MM.1S (cell line): ENCODE measurements around the gene PTPRJ.

Experiments used
- DNase-seq: peaks from one replicate; pipeline ENCODE4 v3.0.0-alpha.2; 2015
- H2AFZ ChIP-seq: fragments of 300-600 bp; sonication (generic); 2 replicates; pipeline ENCODE4 v1.6.0; 2016; ENCODE audit warnings: antibody characterized with exemption, low read length
- H3F3A ChIP-seq: fragments of 300-600 bp; sonication (generic); 2 replicates; pipeline ENCODE4 v1.6.1; 2016; ENCODE audit warnings: mild to moderate bottlenecking, antibody characterized with exemption, low read length, moderate library complexity, mixed read lengths; ENCODE audit not compliant: insufficient read depth
- H3K27ac ChIP-seq: fragments of 300-600 bp; sonication (generic); 2 replicates; pipeline ENCODE4 v1.5.1; 2016; ENCODE audit warnings: mild to moderate bottlenecking, low read length
- H3K27me3 ChIP-seq: fragments of 300-600 bp; sonication (generic); replicated peaks from 2 replicates; pipeline ENCODE4 v1.6.0; 2016; ENCODE audit warnings: low read length; ENCODE audit not compliant: insufficient read depth
- H3K36me3 ChIP-seq: fragments of 300-600 bp; sonication (generic); replicated peaks from 2 replicates; pipeline ENCODE4 v1.6.1; 2016; ENCODE audit warnings: mild to moderate bottlenecking, low read length, mixed read lengths; ENCODE audit not compliant: insufficient read depth
- H3K4me1 ChIP-seq: fragments of 300-600 bp; sonication (generic); 2 replicates; pipeline ENCODE4 v1.6.1; 2016; ENCODE audit warnings: low read length, mixed read lengths
- H3K4me2 ChIP-seq: fragments of 300-600 bp; sonication (generic); 2 replicates; pipeline ENCODE4 v1.6.0; 2016; ENCODE audit warnings: low read depth, low read length
- H3K4me3 ChIP-seq: fragments of 300-600 bp; sonication (generic); 2 replicates; pipeline ENCODE4 v1.5.1; 2016; ENCODE audit warnings: low read length, mixed read lengths
- H3K79me2 ChIP-seq: fragments of 300-600 bp; sonication (generic); 2 replicates; pipeline ENCODE4 v1.6.1; 2016; ENCODE audit warnings: mixed run types, low read length, mixed read lengths
- H3K9ac ChIP-seq: fragments of 300-600 bp; sonication (generic); 2 replicates; pipeline ENCODE4 v1.6.1; 2016; ENCODE audit warnings: low read length, mixed read lengths
- H3K9me2 ChIP-seq: fragments of 300-600 bp; sonication (generic); replicated peaks from 2 replicates; pipeline ENCODE4 v1.6.1; 2016; ENCODE audit warnings: mild to moderate bottlenecking, low read length, mixed read lengths; ENCODE audit not compliant: insufficient read depth
- H3K9me3 ChIP-seq: fragments of 300-600 bp; sonication (generic); replicated peaks from 2 replicates; pipeline ENCODE4 v1.6.1; 2016; ENCODE audit warnings: mild to moderate bottlenecking, low read length, mixed read lengths; ENCODE audit not compliant: insufficient read depth
- H4K20me1 ChIP-seq: fragments of 300-600 bp; sonication (generic); 2 replicates; pipeline ENCODE4 v1.6.1; 2016; ENCODE audit warnings: mild to moderate bottlenecking, low read length, moderate library complexity, mixed read lengths; ENCODE audit not compliant: insufficient read depth
- CTCF ChIP-seq: fragments of 300-600 bp; sonication (generic); IDR thresholded peaks from 2 replicates; pipeline ENCODE4 v1.5.1; 2016; ENCODE audit warnings: antibody characterized with exemption, low read length, mixed read lengths
- EZH2 ChIP-seq: fragments of 300-600 bp; sonication (generic); optimal IDR thresholded peaks from 2 replicates; pipeline ENCODE3; 2017; ENCODE audit warnings: low read depth, mild to moderate bottlenecking, antibody characterized with exemption, low read length, mixed read lengths
- EZH2phosphoT487 ChIP-seq: fragments of 300-600 bp; sonication (generic); IDR thresholded peaks from 2 replicates; pipeline ENCODE4 v1.6.1; 2018; ENCODE audit warnings: antibody characterized with exemption, low read length

The PTPRJ gene

GRCh38 chr11:48163360-48164100 lies 183.2 kb downstream of the PTPRJ start:
- Histone ChIP-seq H3K4me3 (no peak overlapping the region), H2AFZ (no peak overlapping the region), H3F3A (no peaks in the 10 kb centered on the region), H3K9me2 (no peaks in the 10 kb centered on the region), H3K4me1 (no peaks in the 10 kb centered on the region), H3K27ac (no peak overlapping the region), H3K4me2 (no peak overlapping the region), H3K79me2 (no peaks in the 10 kb centered on the region), H3K36me3 (no peaks in the 10 kb centered on the region), H3K9me3 (no peaks in the 10 kb centered on the region), H4K20me1 (no peaks in the 10 kb centered on the region), H3K27me3 (no peaks in the 10 kb centered on the region), H3K9ac (no peak overlapping the region)
- DNase-seq = no peak
- TF ChIP-seq EZH2 = no peak
- no peak for TF ChIP-seq EZH2phosphoT487
- TF ChIP-seq CTCF = no peak

- no peak for DNase-seq
- H3F3A ChIP-seq = no peaks in the 10 kb centered on the region
Measured at GRCh38 chr11:48164836-48165235, 184.5 kb downstream of the PTPRJ start.

GRCh38 chr11:48165426-48165825 lies 185.1 kb downstream of the PTPRJ start:
- Histone ChIP-seq H3F3A (no peaks in the 10 kb centered on the region), H3K4me1 (no peaks in the 10 kb centered on the region), H3K9me2 (no peaks in the 10 kb centered on the region), H3K27ac (no peak overlapping the region), H3K27me3 (no peaks in the 10 kb centered on the region), H4K20me1 (no peaks in the 10 kb centered on the region), H3K9me3 (no peaks in the 10 kb centered on the region), H3K79me2 (no peaks in the 10 kb centered on the region), H2AFZ (no peak overlapping the region), H3K4me3 (no peak overlapping the region), H3K4me2 (no peak overlapping the region), H3K36me3 (no peaks in the 10 kb centered on the region), H3K9ac (no peak overlapping the region)
- no peak for TF ChIP-seq EZH2phosphoT487
- TF ChIP-seq CTCF = no peak
- TF ChIP-seq EZH2 = no peak
- no peak for DNase-seq

More at GRCh38 chr11:48164836-48165235, 184.5 kb downstream of the PTPRJ start:
- Histone ChIP-seq H3K9ac (no peak overlapping the region), H3K27me3 (no peaks in the 10 kb centered on the region), H4K20me1 (no peaks in the 10 kb centered on the region), H3K4me3 (no peak overlapping the region), H3K79me2 (no peaks in the 10 kb centered on the region), H3K4me2 (no peak overlapping the region), H3K4me1 (no peaks in the 10 kb centered on the region), H3K27ac (no peak overlapping the region), H3K9me3 (no peaks in the 10 kb centered on the region), H3K9me2 (no peaks in the 10 kb centered on the region), H3K36me3 (no peaks in the 10 kb centered on the region), H2AFZ (no peak overlapping the region)
- TF ChIP-seq EZH2 (no peak), CTCF (no peak), EZH2phosphoT487 (no peak)
